Esophagus muscularis mucosa (tissue), 4 donors: ENCODE measurements around the gene RERE. TPM values are rescaled to one million over a fixed set of nuclear protein-coding genes. Genes with fewer than 3 reads are reported as not detected.
A peak's percentile ranks its signal among the peaks of the same experiment; 100 is the strongest.

Source experiments
- DNase-seq: peaks from one replicate; pipeline ENCODE4 v3.0.0-alpha.2; 2017; ENCODE audit errors: extremely low spot score
- H3K27ac ChIP-seq, 4 donors: fragments of 200-600 bp; sonication (generic); replicated peaks in 1 of 4; 1 replicate in 3 of 4; 2 replicates in 1 of 4; pipeline ENCODE4 v1.5.1; 2016 to 2019; ENCODE audit warnings: mild to moderate bottlenecking in 1 of 4
- H3K27me3 ChIP-seq, 4 donors: fragments of 200-600 bp; sonication (generic); one replicate each; pipeline versions ENCODE4 v1.5.1 to v1.6.0; 2016 to 2019
- H3K36me3 ChIP-seq, 4 donors: fragments of 200-600 bp; sonication (generic); one replicate each; pipeline ENCODE4 v1.5.1; 2016 to 2019
- H3K4me1 ChIP-seq, 4 donors: fragments of 200-600 bp; sonication (generic); one replicate each; pipeline ENCODE4 v1.5.1; 2016 to 2019
- H3K4me3 ChIP-seq, 4 donors: fragments of 200-600 bp; sonication (generic); 1 replicate in 2 of 4; 2 replicates in 2 of 4; pipeline ENCODE4 v1.5.1; 2016 to 2019; ENCODE audit warnings: mild to moderate bottlenecking in 4 of 4, moderate library complexity in 1 of 4
- H3K9me3 ChIP-seq, 4 donors: fragments of 200-600 bp; sonication (generic); 1 replicate in 3 of 4; 2 replicates in 1 of 4; pipeline ENCODE4 v1.5.1; 2016 to 2019
- CTCF ChIP-seq, 3 experiments: fragments of 200-600 bp in 2 of 3; fragments of 450-650 bp in 1 of 3; sonication (generic) in 2 of 3; IDR thresholded peaks; one replicate each; pipeline ENCODE4 v1.5.1; 2017 to 2019; ENCODE audit warnings: antibody characterized with exemption in 3 of 3, mild to moderate bottlenecking in 2 of 3, moderate library complexity in 1 of 3
- EP300 ChIP-seq: sonication (generic); formaldehyde crosslinking; IDR thresholded peaks from one replicate; pipeline ENCODE4 v1.6.1; 2017; ENCODE audit warnings: antibody characterized with exemption
- POLR2A ChIP-seq: fragments of 450-650 bp; IDR thresholded peaks from one replicate; pipeline ENCODE4 v1.6.1; 2017; ENCODE audit warnings: antibody characterized with exemption, moderate library complexity, mild to moderate bottlenecking, low read depth
- POLR2AphosphoS5 ChIP-seq, 2 donors: sonication (generic); formaldehyde crosslinking; IDR thresholded peaks; one replicate each; pipeline ENCODE4 v1.6.1; 2017; ENCODE audit warnings: antibody characterized with exemption in 2 of 2
- WGBS: methylation state at CpG from one replicate; pipeline ENCODE4 v1.1.5; 2018; 5-methylcytosine and 5-hydroxymethylcytosine counted together
- intact Hi-C: fragments of 100-400 bp; cut with DNase I; formaldehyde crosslinking; loops from one replicate; pipeline ENCODE4 v1.15.1; 2023
- total RNA-seq, 4 donors: library from RNA; depleted of rRNA; stranded (reverse); fragments of >200 nt; gene quantifications; one replicate each; pipeline versions ENCODE4 v1.1.0 to v1.2.1, GENCODE V29; 2016

Gene RERE
- total RNA-seq, 4 donors from 2014 or later: 133 to 212 (median 168) TPM

GRCh38 chr1:8812081-8812480 lies 5.4 kb downstream of the RERE start:
- intact Hi-C loops: no loop called here
- no peak overlapping the region for H3K4me3 ChIP-seq
- TF ChIP-seq POLR2A (no peak), EP300 (no peak), POLR2AphosphoS5 (IDR thresholded peaks at IDR 0.05) (no peak)
- no peaks in the 10 kb centered on the region for H3K36me3 ChIP-seq
- no peaks in the 10 kb centered on the region for H3K27me3 ChIP-seq
- WGBS: 61% methylated on average over 6 of the region's 6 CpGs
- peak overlapping the region; percentile 93 to 98 (median 97) for H3K27ac ChIP-seq
- no peak for DNase-seq
- peaks cover 33 to 82% (median 69%) of the 10 kb centered on the region in 4 donors for H3K4me1 ChIP-seq
- H3K9me3 ChIP-seq: no peaks in the 10 kb centered on the region

DNA sequence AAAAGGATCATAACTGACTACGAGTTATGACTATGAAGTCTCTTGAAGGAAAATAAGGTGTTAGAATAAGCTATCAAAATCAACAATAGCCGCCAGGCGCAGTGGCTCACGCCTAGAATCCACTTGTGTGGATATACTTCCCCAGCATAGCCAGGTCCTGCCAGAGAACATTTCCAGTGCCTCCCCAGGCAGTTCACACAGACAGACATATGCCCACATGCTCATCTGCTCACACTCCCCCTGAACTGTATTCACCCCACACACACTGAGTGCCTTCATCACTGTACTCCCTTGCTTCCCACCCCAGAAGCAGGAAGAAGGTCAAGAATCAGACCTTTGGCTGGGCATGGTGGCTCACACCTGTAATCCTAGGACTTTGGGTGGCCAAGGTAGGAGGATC lies 6.5 kb downstream of the RERE start:
- no peaks in the 10 kb centered on the region for H3K36me3 ChIP-seq
- TF ChIP-seq POLR2AphosphoS5 (IDR thresholded peaks at IDR 0.05) (no peak), EP300 (no peak), CTCF (IDR thresholded peaks at IDR 0.05) (no peak), POLR2A (no peak)
- H3K27me3 ChIP-seq: no peaks in the 10 kb centered on the region
- peak overlapping the region; percentile 13 to 98 (median 97) for H3K27ac ChIP-seq
- H3K9me3 ChIP-seq: no peaks in the 10 kb centered on the region
- intact Hi-C loops: no loop called here
- DNase-seq: no peak
- no peak overlapping the region for H3K4me3 ChIP-seq
- 88% methylated on average over 4 of the region's 4 CpGs for WGBS
- H3K4me1 ChIP-seq: peaks cover 27 to 82% (median 70%) of the 10 kb centered on the region in 4 donors

- DNase-seq: no peak
- no peak for TF ChIP-seq CTCF (IDR thresholded peaks at IDR 0.05)
- Histone ChIP-seq H3K27ac (no peak overlapping the region), H3K36me3 (no peaks in the 10 kb centered on the region), H3K4me1 (peaks cover 14 to 67% (median 55%) of the 10 kb centered on the region in 4 donors), H3K4me3 (no peak overlapping the region), H3K9me3 (no peaks in the 10 kb centered on the region), H3K27me3 (no peaks in the 10 kb centered on the region)
- intact Hi-C loops: loop anchor here (10.0 kb wide), 1 partner anchor 55 kb away; no protein-coding TSS in a partner anchor
- 61% methylated on average over 1 of the region's 1 CpG for WGBS
Observed at GRCh38 chr1:8809342-8809736, 8.1 kb downstream of the RERE start.

DNA sequence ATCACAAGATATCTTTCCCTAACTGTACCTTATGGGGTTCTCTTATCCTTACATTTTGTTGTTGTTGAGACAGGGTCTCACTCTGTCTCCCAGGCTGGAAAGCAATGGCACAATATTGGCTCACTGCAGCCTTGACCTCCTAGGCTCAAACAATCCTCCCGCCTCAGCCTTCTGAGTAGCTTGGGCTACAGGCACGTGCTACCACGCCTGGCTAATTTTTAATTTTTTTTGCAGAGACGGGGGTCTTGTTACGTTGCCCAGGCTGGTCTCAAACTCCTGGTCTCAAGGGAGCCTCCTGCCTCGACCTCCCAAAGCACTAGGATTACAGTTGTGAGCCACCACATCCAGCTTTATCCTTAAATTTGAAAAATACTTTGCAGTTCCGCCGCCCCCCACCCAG lies 10.4 kb downstream of the RERE start:
- no peaks in the 10 kb centered on the region for H3K9me3 ChIP-seq
- no peaks in the 10 kb centered on the region for H3K27me3 ChIP-seq
- 93% methylated on average over 8 of the region's 8 CpGs for WGBS
- H3K27ac ChIP-seq: no peak overlapping the region
- intact Hi-C loops: loop anchor here (10.0 kb wide), 1 partner anchor 52 kb away; no protein-coding TSS in a partner anchor
- no peaks in the 10 kb centered on the region for H3K36me3 ChIP-seq
- H3K4me3 ChIP-seq: no peak overlapping the region
- DNase-seq: no peak
- no peak for TF ChIP-seq POLR2A
- no peak for TF ChIP-seq EP300
- no peak for TF ChIP-seq CTCF (IDR thresholded peaks at IDR 0.05)
- TF ChIP-seq POLR2AphosphoS5 (IDR thresholded peaks at IDR 0.05): no peak
- H3K4me1 ChIP-seq: peaks cover 0 to 67% (median 34%) of the 10 kb centered on the region in 4 donors

DNA sequence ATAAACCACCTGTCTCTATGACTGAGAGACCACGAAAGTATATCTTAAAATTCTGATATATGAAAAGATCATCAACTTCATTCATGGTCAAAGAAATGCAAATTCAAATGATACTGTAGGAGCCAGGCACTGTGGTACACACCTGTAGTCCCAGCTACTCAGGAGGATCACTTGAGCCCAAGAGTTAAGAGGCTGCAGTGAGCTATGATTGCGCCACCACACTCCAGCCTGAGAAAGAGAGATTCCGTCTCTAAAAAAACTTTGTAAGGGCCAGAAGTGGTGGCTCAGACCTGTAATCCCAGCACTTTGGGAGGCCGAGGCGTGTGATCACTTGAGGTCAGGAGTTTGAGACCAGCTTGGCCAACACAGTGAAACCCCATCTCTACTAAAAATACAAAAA lies 17.0 kb downstream of the RERE start:
- Histone ChIP-seq H3K27me3 (no peaks in the 10 kb centered on the region), H3K4me1 (peaks cover 0 to 44% (median 15%) of the 10 kb centered on the region in 4 donors), H3K9me3 (no peaks in the 10 kb centered on the region), H3K4me3 (no peak overlapping the region), H3K36me3 (peaks cover 0 to 2% (median under 1%) of the 10 kb centered on the region in 4 donors), H3K27ac (no peak overlapping the region)
- 94% methylated on average over 5 of the region's 5 CpGs for WGBS
- no peak for TF ChIP-seq POLR2AphosphoS5 (IDR thresholded peaks at IDR 0.05)
- no peak for TF ChIP-seq POLR2A
- TF ChIP-seq CTCF (IDR thresholded peaks at IDR 0.05): no peak
- TF ChIP-seq EP300: no peak
- DNase-seq: no peak
- intact Hi-C loops: loop anchor here (10.0 kb wide), 1 partner anchor 46 kb away; no protein-coding TSS in a partner anchor
